ENCODE results near the gene SEPTIN8.

GRCh38 chr5:132773114-132773513 is 3.9 kb downstream of the SEPTIN8 start:
- TF ChIP-seq CTCF (IDR thresholded peaks at IDR 0.05) (no peak), POLR2A (IDR thresholded peaks at IDR 0.05) (no peak)
